ENCODE measurements around the gene DCST1. TPM values are rescaled to one million over a fixed set of nuclear protein-coding genes. Genes with fewer than 3 reads are reported as not detected.

DCST1 gene
- polyA plus RNA-seq, 3 donors: 0.05 TPM; not detected in 2

GRCh38 chr1:154989195-154989860 is 44.3 kb upstream of the DCST1 start:
- Histone ChIP-seq H3K27ac (ENCODE audit: low read depth in 1 of 2, low read length in 2 of 2) (peak overlapping the region in 1 of 2 donors; percentile 23), H3K9me3 (replicated peaks in 1 of 2; ENCODE audit: control insufficient read depth in 1 of 2, insufficient read depth in 1 of 2, low read length in 2 of 2) (no peaks in the 10 kb centered on the region), H2AFZ (ENCODE audit: insufficient read depth, low read depth, low read length, poor library complexity, severe bottlenecking) (no peak overlapping the region), H3K9ac (ENCODE audit: insufficient read depth, low read length, poor library complexity, severe bottlenecking) (no peak overlapping the region), H3K36me3 (replicated peaks in 1 of 2; ENCODE audit: control insufficient read depth in 1 of 2, insufficient read depth in 2 of 2, low read length in 2 of 2) (peaks cover 30 to 38% of the 10 kb centered on the region in 2 donors), H3K4me3 (replicated peaks in 1 of 3; ENCODE audit: low read depth in 2 of 3, low read length in 3 of 3) (no peak overlapping the region), H3K4me1 (ENCODE audit: control insufficient read depth in 1 of 2, insufficient read depth in 2 of 2, low read length in 2 of 2) (peaks cover 3 to 10% of the 10 kb centered on the region in 2 donors), H3K4me2 (replicated peaks; ENCODE audit: extremely low read depth, low read length, poor library complexity, severe bottlenecking) (no peak overlapping the region), H4K20me1 (ENCODE audit: insufficient read depth, low read length) (peaks cover 29% of the 10 kb centered on the region), H3K79me2 (ENCODE audit: insufficient read depth, low read length) (peaks cover 44% of the 10 kb centered on the region), H3K27me3 (ENCODE audit: control insufficient read depth in 2 of 2, insufficient read depth in 2 of 2, low read length in 2 of 2) (no peaks in the 10 kb centered on the region)
- H3K4me3 Mint-ChIP-seq: no peak overlapping the region
- intact Hi-C loops (cut with micrococcal nuclease): no loop called here
- H3K36me3 Mint-ChIP-seq: peaks cover 31 to 49% of the 10 kb centered on the region in 2 donors
- no peak for DNase-seq
- H3K4me1 Mint-ChIP-seq: peaks cover 28% of the 10 kb centered on the region
- peak overlapping the region in 1 of 7 donors; percentile 70 for H3K27ac Mint-ChIP-seq
- peaks cover 0 to 2% (median 0%) of the 10 kb centered on the region in 7 donors for H3K9me3 Mint-ChIP-seq
- no peak for TF ChIP-seq CTCF (IDR thresholded peaks at IDR 0.05)
- peaks cover 0 to 2% (median 0%) of the 10 kb centered on the region in 3 donors for H3K27me3 Mint-ChIP-seq (ENCODE audit: low read depth in 3 of 3)
- 80% methylated on average over 1 of the region's 3 CpGs for WGBS (ENCODE audit: insufficient coverage)

GRCh38 chr1:154990276-154990675 is 43.3 kb upstream of the DCST1 start:
- Histone ChIP-seq H3K9me3 (replicated peaks in 1 of 2; ENCODE audit: control insufficient read depth in 1 of 2, insufficient read depth in 1 of 2, low read length in 2 of 2) (no peaks in the 10 kb centered on the region), H2AFZ (ENCODE audit: insufficient read depth, low read depth, low read length, poor library complexity, severe bottlenecking) (no peak overlapping the region), H3K27me3 (ENCODE audit: control insufficient read depth in 2 of 2, insufficient read depth in 2 of 2, low read length in 2 of 2) (no peaks in the 10 kb centered on the region), H3K79me2 (ENCODE audit: insufficient read depth, low read length) (peaks cover 34% of the 10 kb centered on the region), H3K4me1 (ENCODE audit: control insufficient read depth in 1 of 2, insufficient read depth in 2 of 2, low read length in 2 of 2) (peaks cover 10 to 12% of the 10 kb centered on the region in 2 donors), H3K4me3 (replicated peaks in 1 of 3; ENCODE audit: low read depth in 2 of 3, low read length in 3 of 3) (no peak overlapping the region), H4K20me1 (ENCODE audit: insufficient read depth, low read length) (peaks cover 29% of the 10 kb centered on the region), H3K36me3 (replicated peaks in 1 of 2; ENCODE audit: control insufficient read depth in 1 of 2, insufficient read depth in 2 of 2, low read length in 2 of 2) (peaks cover 30 to 38% of the 10 kb centered on the region in 2 donors), H3K9ac (ENCODE audit: insufficient read depth, low read length, poor library complexity, severe bottlenecking) (no peak overlapping the region), H3K4me2 (replicated peaks; ENCODE audit: extremely low read depth, low read length, poor library complexity, severe bottlenecking) (no peak overlapping the region), H3K27ac (ENCODE audit: low read depth in 1 of 2, low read length in 2 of 2) (no peak overlapping the region)
- no peak for TF ChIP-seq CTCF (IDR thresholded peaks at IDR 0.05)
- no CpG with 5 or more reads among the region's 8 CpGs for WGBS (ENCODE audit: insufficient coverage)
- H3K4me1 Mint-ChIP-seq: peaks cover 37% of the 10 kb centered on the region
- intact Hi-C loops (cut with micrococcal nuclease): no loop called here
- no peak overlapping the region for H3K27ac Mint-ChIP-seq
- H3K36me3 Mint-ChIP-seq: peaks cover 31 to 49% of the 10 kb centered on the region in 2 donors
- H3K9me3 Mint-ChIP-seq: peaks cover 0 to 2% (median 0%) of the 10 kb centered on the region in 7 donors
- DNase-seq: no peak
- H3K4me3 Mint-ChIP-seq: no peak overlapping the region
- peaks cover 0 to 2% (median 2%) of the 10 kb centered on the region in 3 donors for H3K27me3 Mint-ChIP-seq (ENCODE audit: low read depth in 3 of 3)

Measured in CD14-positive monocyte (primary cell).